Bronchial epithelial cell (primary cell): ENCODE data around the gene ANKRD44. TPM values are rescaled to one million over a fixed set of nuclear protein-coding genes. Genes with fewer than 3 reads are reported as not detected.

Source experiments
- DNase-seq: peaks from one replicate; pipeline ENCODE4 v3.0.0-alpha.2; 2010; ENCODE audit warnings: low read depth
- FAIRE-seq: peaks from 2 replicates; lab custom pipeline; 2011; peaks lifted over from hg19 to GRCh38; lab: Jason Lieb, UNC
- H3K27me3 ChIP-seq: 2 replicates; pipeline ENCODE4 v1.5.1; 2011; ENCODE audit warnings: low read length; ENCODE audit not compliant: control insufficient read depth, insufficient read depth
- H3K36me3 ChIP-seq: 2 replicates; pipeline ENCODE4 v1.5.1; 2011; ENCODE audit warnings: low read length; ENCODE audit not compliant: control insufficient read depth, insufficient read depth
- H3K4me3 ChIP-seq: 2 replicates; pipeline ENCODE4 v1.5.1; 2011; ENCODE audit warnings: mild to moderate bottlenecking, low read depth, low read length, control low read depth
- total RNA-seq: library from RNA; depleted of rRNA; stranded (reverse); fragments of >200 nt; gene quantifications from 2 replicates; pipeline ENCODE4 v1.2.1, GENCODE V29; 2014
- TF ChIP-seq, protein P1 (sequence below): IDR thresholded peaks from 2 replicates; pipeline ENCODE4 v1.5.1; 2011; ENCODE audit warnings: mild to moderate bottlenecking, moderate library complexity, low read length, control low read depth, inconsistent platforms; ENCODE audit not compliant: insufficient read depth, severe bottlenecking

The ANKRD44 gene
- total RNA-seq, 1 donor from 2014 or later: 0.26 TPM

DNA sequence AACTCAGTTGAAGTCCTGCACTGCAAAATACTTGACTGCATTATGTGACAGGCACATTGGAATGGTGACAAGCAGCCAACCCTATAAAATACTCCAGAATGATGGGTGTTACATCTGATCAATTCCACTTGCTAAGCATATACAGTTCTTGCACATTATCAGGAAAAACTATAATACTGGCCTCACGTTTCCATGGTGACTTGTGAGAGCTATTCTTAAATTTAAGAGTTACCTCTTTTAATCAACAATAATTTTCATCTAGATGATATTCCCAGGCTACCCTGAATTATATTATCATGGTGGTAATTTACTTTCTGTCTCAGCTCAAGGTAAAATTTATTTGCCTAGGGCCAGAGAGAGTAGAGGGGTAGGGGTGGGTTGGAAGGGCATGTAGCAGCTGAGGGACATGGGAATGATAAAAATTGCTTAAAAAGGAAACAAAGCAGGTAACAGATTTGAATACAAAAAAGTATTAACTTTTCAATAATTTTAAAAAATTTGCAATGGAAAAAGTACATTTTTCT is 251.7 kb downstream of the ANKRD44 start:
- Histone ChIP-seq H3K27me3 (no peaks in the 10 kb centered on the region), H3K4me3 (no peak overlapping the region), H3K36me3 (no peaks in the 10 kb centered on the region)
- TF ChIP-seq, protein P1, sequence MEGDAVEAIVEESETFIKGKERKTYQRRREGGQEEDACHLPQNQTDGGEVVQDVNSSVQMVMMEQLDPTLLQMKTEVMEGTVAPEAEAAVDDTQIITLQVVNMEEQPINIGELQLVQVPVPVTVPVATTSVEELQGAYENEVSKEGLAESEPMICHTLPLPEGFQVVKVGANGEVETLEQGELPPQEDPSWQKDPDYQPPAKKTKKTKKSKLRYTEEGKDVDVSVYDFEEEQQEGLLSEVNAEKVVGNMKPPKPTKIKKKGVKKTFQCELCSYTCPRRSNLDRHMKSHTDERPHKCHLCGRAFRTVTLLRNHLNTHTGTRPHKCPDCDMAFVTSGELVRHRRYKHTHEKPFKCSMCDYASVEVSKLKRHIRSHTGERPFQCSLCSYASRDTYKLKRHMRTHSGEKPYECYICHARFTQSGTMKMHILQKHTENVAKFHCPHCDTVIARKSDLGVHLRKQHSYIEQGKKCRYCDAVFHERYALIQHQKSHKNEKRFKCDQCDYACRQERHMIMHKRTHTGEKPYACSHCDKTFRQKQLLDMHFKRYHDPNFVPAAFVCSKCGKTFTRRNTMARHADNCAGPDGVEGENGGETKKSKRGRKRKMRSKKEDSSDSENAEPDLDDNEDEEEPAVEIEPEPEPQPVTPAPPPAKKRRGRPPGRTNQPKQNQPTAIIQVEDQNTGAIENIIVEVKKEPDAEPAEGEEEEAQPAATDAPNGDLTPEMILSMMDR: no peak
- DNase-seq (no peak), FAIRE-seq (no peak)

DNA sequence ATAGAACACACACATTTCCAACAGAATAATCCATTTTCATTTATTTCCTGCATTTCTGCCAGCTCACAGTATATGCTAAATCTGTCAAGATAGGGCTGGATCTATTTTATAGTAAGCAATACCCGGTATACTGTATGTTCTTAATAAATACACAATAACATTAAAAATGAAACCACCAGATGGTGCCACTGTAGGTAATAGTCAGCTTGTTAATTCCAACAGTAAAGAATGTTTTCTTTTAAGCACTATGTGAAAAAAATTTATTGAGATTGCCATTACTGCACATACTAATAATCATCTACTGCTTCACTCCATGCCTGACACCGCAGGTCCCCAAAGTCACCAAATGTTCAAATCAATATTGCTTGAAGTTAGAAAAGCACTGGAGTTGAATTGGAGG is 252.6 kb downstream of the ANKRD44 start:
- TF ChIP-seq, protein P1: no peak
- Histone ChIP-seq H3K4me3 (no peak overlapping the region), H3K27me3 (no peaks in the 10 kb centered on the region), H3K36me3 (no peaks in the 10 kb centered on the region)
- DNase-seq (no peak), FAIRE-seq (no peak)

DNA sequence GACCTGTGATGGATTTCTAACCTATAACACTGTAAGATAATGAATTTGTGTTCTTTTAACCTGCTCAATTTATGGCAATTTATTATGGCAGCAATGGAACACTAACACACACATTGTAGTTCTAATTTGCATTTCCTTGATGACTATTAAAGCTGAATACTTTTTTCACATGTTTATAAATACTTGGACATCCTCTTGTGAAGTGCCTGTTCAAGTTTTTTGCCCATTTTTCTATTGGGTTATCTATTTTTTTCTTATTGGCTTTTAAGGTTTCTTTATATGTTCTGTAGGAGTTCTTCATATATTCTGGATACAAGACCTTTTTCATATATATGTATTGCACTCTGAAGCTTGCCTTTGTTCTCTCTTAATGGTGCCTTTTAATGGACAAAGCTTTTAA is 255.5 kb downstream of the ANKRD44 start:
- Histone ChIP-seq H3K4me3 (no peak overlapping the region), H3K36me3 (no peaks in the 10 kb centered on the region), H3K27me3 (no peaks in the 10 kb centered on the region)
- DNase-seq (no peak), FAIRE-seq (no peak)
- TF ChIP-seq, protein P1: no peak

DNA sequence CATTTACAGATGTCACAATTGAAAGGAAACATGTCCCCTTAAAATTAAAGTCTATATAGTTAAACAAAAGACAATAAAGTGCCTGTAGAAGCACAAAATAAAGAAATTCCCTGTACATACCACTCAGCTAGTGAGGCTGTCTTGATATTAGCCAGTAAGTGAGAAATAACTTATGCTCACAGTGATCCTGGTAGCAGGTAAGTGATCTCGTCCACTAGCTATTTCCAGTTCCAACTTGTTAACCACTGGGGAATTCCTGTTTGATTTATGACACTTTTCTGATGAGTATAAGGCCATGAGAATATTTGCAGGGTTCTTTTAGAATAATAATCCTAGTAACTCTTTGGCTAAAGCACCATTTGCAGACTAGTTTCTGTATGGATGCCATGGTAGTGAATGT is 256.1 kb downstream of the ANKRD44 start:
- Histone ChIP-seq H3K27me3 (no peaks in the 10 kb centered on the region), H3K36me3 (no peaks in the 10 kb centered on the region), H3K4me3 (no peak overlapping the region)
- FAIRE-seq (no peak), DNase-seq (peak; percentile 58)
- TF ChIP-seq, protein P1: no peak

- no peak for FAIRE-seq
These were observed 258.2 kb downstream of the ANKRD44 start for GRCh38 chr2:197052356-197052755.

More at GRCh38 chr2:197052356-197052755, 258.2 kb downstream of the ANKRD44 start:
- H3K36me3 ChIP-seq: no peaks in the 10 kb centered on the region
- DNase-seq: no peak
- no peak overlapping the region for H3K4me3 ChIP-seq
- H3K27me3 ChIP-seq: no peaks in the 10 kb centered on the region
- TF ChIP-seq, protein P1: no peak
